Activated CD8-positive, alpha-beta T cell treated with anti-CD3 and anti-CD28 coated beads for 36 hours (primary cell): ENCODE measurements around the gene SLC35A1. TPM values are rescaled to one million over a fixed set of nuclear protein-coding genes. Genes with fewer than 3 reads are reported as not detected.

Source experiments
- ATAC-seq: fragments of 200-7000 bp; cut with Tn5 transposase; one replicate; pipeline ENCODE4 v1.10.0; 2021; ENCODE audit warnings: mild to moderate bottlenecking, moderate library complexity
- CTCF ChIA-PET: fragments of 350-600 bp; sonication (Branson Sonifier 250); formaldehyde crosslinking; loops from one replicate; lab custom pipeline; 2021; ENCODE audit warnings: antibody characterized with exemption; lab: Charles Lee
- POLR2A ChIA-PET: fragments of 350-600 bp; sonication (Branson Sonifier 250); formaldehyde crosslinking; loops from one replicate; lab custom pipeline; 2021; ENCODE audit warnings: antibody characterized with exemption; lab: Charles Lee
- DNase-seq: peaks from one replicate; pipeline ENCODE4 v3.0.0-alpha.2; 2020
- H3K27ac Mint-ChIP-seq: one replicate; pipeline ENCODE4 v1.8.0; 2021; ENCODE audit warnings: mild to moderate bottlenecking, mixed read lengths
- H3K27me3 Mint-ChIP-seq: one replicate; pipeline ENCODE4 v1.8.0; 2021; ENCODE audit warnings: mixed read lengths
- H3K36me3 Mint-ChIP-seq: one replicate; pipeline ENCODE4 v1.8.0; 2021; ENCODE audit warnings: low read depth, mixed read lengths
- H3K4me1 Mint-ChIP-seq: one replicate; pipeline ENCODE4 v1.8.0; 2021; ENCODE audit warnings: low read depth, mixed read lengths
- H3K4me3 Mint-ChIP-seq: one replicate; pipeline ENCODE4 v1.8.0; 2021; ENCODE audit warnings: mild to moderate bottlenecking, moderate library complexity, mixed read lengths
- H3K9me3 Mint-ChIP-seq: one replicate; pipeline ENCODE4 v1.8.0; 2021; ENCODE audit warnings: mixed read lengths
- CTCF ChIP-seq: fragments of 200-600 bp; IDR thresholded peaks from one replicate; pipeline ENCODE4 v1.8.0; 2022; ENCODE audit warnings: antibody characterized with exemption, mild to moderate bottlenecking
- intact Hi-C: fragments of 100-400 bp; cut with micrococcal nuclease; formaldehyde crosslinking; loops from one replicate; pipeline ENCODE4 v1.10.0; 2022
- total RNA-seq, 2 experiments: library from RNA; stranded (reverse); gene quantifications; one replicate each; pipeline ENCODE4 v1.2.3, GENCODE V29; 2021

The SLC35A1 gene
- total RNA-seq, 2 experiments from 2014 or later = 7.7 to 7.9 TPM

GRCh38 chr6:87558446-87558845, 85.7 kb downstream of the SLC35A1 start:
- ChIA-PET CTCF (interaction anchor here (0.7 kb wide), 1 partner anchor 27 kb away, joined by 3 read pairs; no protein-coding TSS in a partner anchor), POLR2A (no interaction called here)
- H3K4me3 Mint-ChIP-seq = no peak overlapping the region
- intact Hi-C loops = no loop called here
- ATAC-seq = no peak
- no peaks in the 10 kb centered on the region for H3K9me3 Mint-ChIP-seq
- no peaks in the 10 kb centered on the region for H3K4me1 Mint-ChIP-seq
- TF ChIP-seq CTCF = no peak
- H3K27me3 Mint-ChIP-seq = no peaks in the 10 kb centered on the region
- no peak for DNase-seq
- peaks cover 28% of the 10 kb centered on the region for H3K36me3 Mint-ChIP-seq
- H3K27ac Mint-ChIP-seq = no peak overlapping the region

- ChIA-PET POLR2A (no interaction called here), CTCF (interaction anchor here (1.7 kb wide), 1 partner anchor 162 kb away, joined by 3 read pairs; no protein-coding TSS in a partner anchor)
- Mint-ChIP-seq H3K4me3 (no peak overlapping the region), H3K36me3 (peaks cover 20% of the 10 kb centered on the region), H3K27me3 (no peaks in the 10 kb centered on the region), H3K9me3 (no peaks in the 10 kb centered on the region), H3K4me1 (no peaks in the 10 kb centered on the region), H3K27ac (no peak overlapping the region)
- intact Hi-C loops = no loop called here
- ATAC-seq = no peak
- TF ChIP-seq CTCF = no peak
- DNase-seq = no peak
These were observed 88.2 kb downstream of the SLC35A1 start for GRCh38 chr6:87561017-87561416.

Other genes with a start within 250 kb of the SLC35A1 start
- gene SMIM8, start 150.4 kb upstream of the SLC35A1 start, total RNA-seq = 10 to 100 TPM; 10.7 to 11.9 TPM
- gene GJB7, start 143.7 kb upstream of the SLC35A1 start, total RNA-seq = not detected
- 1 to 10 TPM; 1.3 to 1.4 TPM for gene C6orf163, start 128.2 kb upstream of the SLC35A1 start, total RNA-seq
- gene CFAP206, start 65.0 kb upstream of the SLC35A1 start, total RNA-seq = not detected
- gene RARS2, start 117.0 kb downstream of the SLC35A1 start, total RNA-seq = 10 to 100 TPM; 17.4 to 20.4 TPM
- gene ORC3, start 117.2 kb downstream of the SLC35A1 start, total RNA-seq = 10 to 100 TPM; 35.8 to 36.6 TPM
- gene AKIRIN2, start 229.3 kb downstream of the SLC35A1 start, total RNA-seq = 10 to 100 TPM; 42.1 to 45.6 TPM